ENCODE results near the gene PLPP3. TPM values are rescaled to one million over a fixed set of nuclear protein-coding genes. Genes with fewer than 3 reads are reported as not detected.

Gene PLPP3
- polyA plus RNA-seq, 1 of the 3 experiments (the other 2 are of a cell fraction), result 32.2 TPM

DNA sequence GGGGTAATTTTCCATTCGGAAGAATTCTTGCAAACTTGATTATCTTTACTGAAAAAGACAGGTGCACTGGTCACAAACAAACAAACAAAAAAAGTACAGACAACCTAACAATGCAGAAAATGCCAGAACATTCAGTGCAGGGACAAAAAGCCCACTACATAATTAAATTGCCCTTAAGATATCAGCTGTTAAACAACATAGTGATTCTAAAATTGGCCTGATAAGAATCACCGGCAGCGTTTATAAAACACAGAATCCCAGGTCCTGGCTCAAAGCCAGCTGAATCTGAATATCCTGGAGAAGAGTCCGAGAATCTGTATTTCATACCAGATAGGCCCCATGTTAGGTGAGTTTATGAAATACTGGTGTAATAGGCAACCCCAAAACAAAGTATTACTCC is 6.1 kb downstream of the PLPP3 start (continued):
- TF ChIP-seq EP300 (IDR thresholded peaks at IDR 0.05; ENCODE audit: borderline replicate concordance in 1 of 2, low read depth in 1 of 2, low read length in 1 of 2) (peak in 1 of 2 experiments; percentile 93; a peak in 2 of 4 replicates), MXI1 (IDR thresholded peaks at IDR 0.05; ENCODE audit: low read depth, low read length) (peak; percentile 58; the same call in 1 of the 2 replicates), GATA2 (CRISPR knock-in tag; IDR thresholded peaks at IDR 0.05) (peak; percentile 96), PBX3 (IDR thresholded peaks at IDR 0.05) (no peak), FOXJ3 (CRISPR knock-in tag; IDR thresholded peaks at IDR 0.05) (peak; percentile 83), YY1 (IDR thresholded peaks at IDR 0.05; ENCODE audit: low read depth) (no peak), NFIC (IDR thresholded peaks at IDR 0.05; ENCODE audit: borderline replicate concordance) (peak; percentile 36; the same call in 1 of the 2 replicates), TAF1 (IDR thresholded peaks at IDR 0.05; ENCODE audit: borderline replicate concordance, low read depth, low read length) (no peak), EZH2phosphoT487 (IDR thresholded peaks at IDR 0.05; ENCODE audit: borderline replicate concordance, low read depth) (no peak), MEF2A (IDR thresholded peaks at IDR 0.05; ENCODE audit: borderline replicate concordance, low read depth) (no peak)

GRCh38 chr1:56572334-56573050 is 6.9 kb downstream of the PLPP3 start:
- Histone ChIP-seq H3K27ac (ENCODE audit: low read depth in 2 of 2, low read length in 1 of 2) (0 out of 4 replicates have a peak overlapping the region, but pooled peaks of 1 of the 2 experiments have one; percentile 41), H3K79me2 (ENCODE audit: insufficient read depth) (peaks cover 70% of the 10 kb centered on the region), H2AFZ (ENCODE audit: low read depth) (no peak overlapping the region), H3K27me3 (ENCODE audit: insufficient read depth) (no peaks in the 10 kb centered on the region), H3K36me3 (replicated peaks in 1 of 2; ENCODE audit: control insufficient read depth in 1 of 2, insufficient read depth in 2 of 2, low read length in 1 of 2) (peaks cover 0 to 17% of the 10 kb centered on the region in 2 experiments), H4K20me1 (ENCODE audit: insufficient read depth) (peaks cover 67% of the 10 kb centered on the region), H3K9ac (no peak overlapping the region), H3K9me3 (no peaks in the 10 kb centered on the region), H3K4me2 (no peak overlapping the region), H3K4me1 (ENCODE audit: control insufficient read depth in 1 of 2, insufficient read depth in 2 of 2, low read depth in 1 of 2, low read length in 1 of 2) (peaks cover 0 to 24% of the 10 kb centered on the region in 2 experiments; a peak in 2 of 4 replicates), H3F3A (replicated peaks; ENCODE audit: insufficient read depth) (no peaks in the 10 kb centered on the region), H3K9me2 (no peaks in the 10 kb centered on the region), H3K4me3 (ENCODE audit: low read depth in 2 of 2, low read length in 1 of 2) (peak overlapping the region in 1 of 2 experiments; percentile 1; a peak in 1 of 4 replicates)
- no peak for TF ChIP-seq JUND (IDR thresholded peaks at IDR 0.05)
- no peak for TF ChIP-seq FOXJ3 (CRISPR knock-in tag; IDR thresholded peaks at IDR 0.05)
- no peak for TF ChIP-seq RXRA (IDR thresholded peaks at IDR 0.05; ENCODE audit: borderline replicate concordance, low read depth)
- peak; percentile 14; the same call in 1 of the 2 replicates for TF ChIP-seq TCF12 (IDR thresholded peaks at IDR 0.05)
- no peak for TF ChIP-seq USF2 (IDR thresholded peaks at IDR 0.05; ENCODE audit: borderline replicate concordance, low read depth, low read length)
- no peak for TF ChIP-seq TAF1 (IDR thresholded peaks at IDR 0.05; ENCODE audit: borderline replicate concordance, low read depth, low read length)
- TF ChIP-seq FOSL2 (IDR thresholded peaks at IDR 0.05; ENCODE audit: borderline replicate concordance, low read depth), result no peak
- ChIA-PET POLR2A (no interaction called here), CTCF (interaction anchor here (0.7 kb wide), 1 partner anchor 33 kb away, joined by 3 read pairs; no protein-coding TSS in a partner anchor)
- WGBS (ENCODE audit: low lambda C conversion rate), result 86% methylated on average over 4 of the region's 4 CpGs
- no peak for DNase-seq

Measured in SK-N-SH (cell line).